GDM1 (cell line): ENCODE measurements around the gene SEMA4G.
A peak's percentile ranks its signal among the peaks of the same experiment; 100 is the strongest.
"Not testable (repeated sequence)": the region's sequence is repeated elsewhere in the genome, so short reads cannot be mapped to it uniquely, and the experiment has no call there.

Source experiments
- DNase-seq: peaks from one replicate; lab custom pipeline; 2025; lab: John Stamatoyannopoulos, UW

SEMA4G gene

GRCh38 chr10:100970914-100971811, 1.9 kb downstream of the SEMA4G start:
- DNase-seq, result no peak

- no peak for DNase-seq
Observed at GRCh38 chr10:100972115-100972903, 3.0 kb downstream of the SEMA4G start.

- DNase-seq, result no peak
Observed at GRCh38 chr10:100972904-100973535, 3.7 kb downstream of the SEMA4G start.

GRCh38 chr10:100975397-100975796, 6.1 kb downstream of the SEMA4G start:
- DNase-seq, result not testable (repeated sequence)

GRCh38 chr10:100976906-100977305, 7.6 kb downstream of the SEMA4G start:
- no peak for DNase-seq

GRCh38 chr10:100977436-100977835, 8.1 kb downstream of the SEMA4G start:
- no peak for DNase-seq

- DNase-seq, result no peak
Observed at GRCh38 chr10:100978121-100978900, 9.0 kb downstream of the SEMA4G start.

- DNase-seq, result no peak
Observed at GRCh38 chr10:100978901-100979195, 9.5 kb downstream of the SEMA4G start.

GRCh38 chr10:100979791-100980272, 10.5 kb downstream of the SEMA4G start:
- DNase-seq, result no peak

- DNase-seq, result no peak
Observed at GRCh38 chr10:100980311-100980710, 11.0 kb downstream of the SEMA4G start.

GRCh38 chr10:100980711-100981110, 11.4 kb downstream of the SEMA4G start:
- DNase-seq, result no peak

- DNase-seq, result no peak
Observed at GRCh38 chr10:100981178-100981772, 12.0 kb downstream of the SEMA4G start.

GRCh38 chr10:100982916-100983830, 13.9 kb downstream of the SEMA4G start:
- DNase-seq, result no peak

- DNase-seq, result no peak
Observed at GRCh38 chr10:100983868-100984671, 14.8 kb downstream of the SEMA4G start.

GRCh38 chr10:100984672-100985177, 15.4 kb downstream of the SEMA4G start:
- no peak for DNase-seq

- DNase-seq, result no peak
Observed at GRCh38 chr10:100985336-100985735, 16.0 kb downstream of the SEMA4G start.

GRCh38 chr10:100986623-100986951, 17.3 kb downstream of the SEMA4G start:
- no peak for DNase-seq

GRCh38 chr10:100986952-100987684, 17.8 kb downstream of the SEMA4G start, which contains the start of the genes MRPL43 and TWNK:
Gene MRPL43 (minus strand): TSS chr10:100987497. CDS start chr10:100987443, 54 bp downstream.
Gene TWNK (plus strand): TSS chr10:100987543. CDS start chr10:100988211, 668 bp downstream.
- peak; percentile 49 for DNase-seq
